Large intestine (tissue), 3 donors: ENCODE data around the gene SUGP2. TPM values are rescaled to one million over a fixed set of nuclear protein-coding genes. Genes with fewer than 3 reads are reported as not detected.
A peak's percentile ranks its signal among the peaks of the same experiment; 100 is the strongest.

ENCODE experiments used
- DNase-seq, 2 donors: peaks; one replicate each; pipeline versions ENCODE4 v3.0.0 to v3.0.0-alpha.2; 2013
- H3K27ac ChIP-seq: one replicate; pipeline ENCODE4 v1.5.1; 2013; ENCODE audit warnings: low read length
- H3K27me3 ChIP-seq: 2 replicates; pipeline ENCODE4 v1.6.1; 2013; ENCODE audit warnings: low read length; ENCODE audit not compliant: control insufficient read depth, insufficient read depth
- H3K36me3 ChIP-seq: 2 replicates; pipeline ENCODE4 v1.6.1; 2013; ENCODE audit warnings: low read length; ENCODE audit not compliant: control insufficient read depth, insufficient read depth
- H3K4me1 ChIP-seq: one replicate; pipeline ENCODE4 v1.6.1; 2013; ENCODE audit warnings: low read length; ENCODE audit not compliant: control insufficient read depth, insufficient read depth
- H3K4me3 ChIP-seq: one replicate; pipeline ENCODE4 v1.5.1; 2013; ENCODE audit warnings: low read length
- H3K9me3 ChIP-seq: one replicate; pipeline ENCODE4 v1.6.1; 2013; ENCODE audit warnings: mild to moderate bottlenecking, low read depth, low read length, moderate library complexity; ENCODE audit not compliant: control insufficient read depth
- WGBS: methylation state at CpG from one replicate; pipeline ENCODE4 v1.1.5; 2013; ENCODE audit warnings: low lambda C conversion rate; ENCODE audit not compliant: insufficient coverage; 5-methylcytosine and 5-hydroxymethylcytosine counted together
- polyA plus RNA-seq: library from polyadenylated mRNA; unstranded; fragments of 120-200 nt; gene quantifications from one replicate; pipeline ENCODE4 v1.2.1, GENCODE V29; 2013

Gene SUGP2
- polyA plus RNA-seq, 1 donor: 90.0 TPM

DNA sequence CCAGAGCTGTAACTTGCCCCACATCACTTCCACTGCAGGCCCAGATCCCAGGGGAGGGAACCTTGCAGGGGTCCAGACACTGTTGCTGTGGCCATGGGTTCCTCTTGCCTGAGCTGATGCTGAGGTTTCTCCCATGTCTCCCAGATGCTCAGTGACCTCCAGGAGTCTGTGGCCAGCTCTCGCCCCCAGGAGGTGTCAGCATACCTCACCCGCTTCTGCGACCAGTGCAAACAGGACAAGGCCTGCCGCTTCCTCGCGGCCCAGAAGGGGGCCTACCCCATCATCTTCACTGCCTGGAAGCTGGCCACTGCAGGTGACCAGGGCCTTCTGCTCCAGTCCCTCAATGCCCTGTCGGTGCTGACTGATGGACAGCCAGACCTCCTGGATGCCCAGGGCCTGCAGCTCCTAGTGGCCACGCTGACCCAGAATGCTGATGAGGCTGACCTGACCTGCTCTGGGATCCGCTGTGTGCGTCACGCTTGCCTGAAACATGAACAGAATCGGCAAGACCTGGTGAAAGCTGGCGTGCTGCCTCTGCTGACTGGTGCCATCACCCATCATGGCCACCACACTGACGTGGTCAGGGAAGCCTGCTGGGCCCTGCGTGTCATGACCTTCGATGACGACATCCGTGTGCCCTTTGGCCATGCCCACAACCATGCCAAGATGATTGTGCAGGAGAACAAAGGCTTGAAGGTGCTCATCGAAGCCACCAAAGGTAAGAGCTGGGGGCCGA lies 18.3 kb upstream of the SUGP2 start:
- H3K4me3 ChIP-seq: no peak overlapping the region
- H3K27ac ChIP-seq: no peak overlapping the region
- H3K9me3 ChIP-seq: no peaks in the 10 kb centered on the region
- H3K36me3 ChIP-seq: peaks cover 65% of the 10 kb centered on the region
- H3K4me1 ChIP-seq: no peaks in the 10 kb centered on the region
- H3K27me3 ChIP-seq: no peaks in the 10 kb centered on the region
- WGBS: no CpG with 5 or more reads among the region's 20 CpGs
- no peak for DNase-seq

- DNase-seq: no peak
- H3K27ac ChIP-seq: no peak overlapping the region
- H3K9me3 ChIP-seq: no peaks in the 10 kb centered on the region
- no peaks in the 10 kb centered on the region for H3K27me3 ChIP-seq
- H3K4me1 ChIP-seq: no peaks in the 10 kb centered on the region
- WGBS: no CpG with 5 or more reads among the region's 2 CpGs
- H3K4me3 ChIP-seq: no peak overlapping the region
- H3K36me3 ChIP-seq: peaks cover 62% of the 10 kb centered on the region
These were observed 17.4 kb upstream of the SUGP2 start for GRCh38 chr19:19050731-19051130.

DNA sequence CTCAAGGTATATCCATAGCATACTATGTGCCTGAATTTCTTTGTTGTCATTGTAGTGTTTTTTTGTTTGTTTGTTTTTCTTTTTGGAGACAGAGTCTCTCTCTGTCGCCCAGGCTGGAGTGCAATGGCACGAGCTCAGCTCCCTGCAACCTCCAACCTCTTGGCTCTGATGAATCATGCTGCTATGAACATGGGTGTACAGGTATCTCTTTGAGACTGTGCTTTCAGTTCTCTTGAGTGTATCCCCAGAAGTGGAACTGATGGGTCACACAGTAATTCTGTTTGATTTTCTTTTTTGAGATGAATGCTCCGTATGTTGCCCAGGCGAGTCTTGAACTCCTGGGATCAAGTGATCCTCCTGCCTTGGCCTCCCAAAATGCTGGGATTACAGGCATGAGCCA lies 16.8 kb upstream of the SUGP2 start:
- no peaks in the 10 kb centered on the region for H3K4me1 ChIP-seq
- peaks cover 56% of the 10 kb centered on the region for H3K36me3 ChIP-seq
- no peak overlapping the region for H3K27ac ChIP-seq
- no peak overlapping the region for H3K4me3 ChIP-seq
- H3K27me3 ChIP-seq: no peaks in the 10 kb centered on the region
- 100% methylated on average over 2 of the region's 4 CpGs for WGBS
- no peaks in the 10 kb centered on the region for H3K9me3 ChIP-seq
- no peak for DNase-seq

GRCh38 chr19:19049406-19049805 lies 16.1 kb upstream of the SUGP2 start:
- DNase-seq: no peak
- Histone ChIP-seq H3K4me1 (no peaks in the 10 kb centered on the region), H3K27ac (no peak overlapping the region), H3K27me3 (no peaks in the 10 kb centered on the region), H3K36me3 (peaks cover 52% of the 10 kb centered on the region), H3K9me3 (no peaks in the 10 kb centered on the region), H3K4me3 (no peak overlapping the region)
- WGBS: 100% methylated on average over 1 of the region's 2 CpGs

- no peak for DNase-seq
- H3K36me3 ChIP-seq: peaks cover 28% of the 10 kb centered on the region
These were observed 10.6 kb upstream of the SUGP2 start for GRCh38 chr19:19043881-19044280.

GRCh38 chr19:19043481-19043880 lies 10.2 kb upstream of the SUGP2 start:
- Histone ChIP-seq H3K36me3 (peaks cover 28% of the 10 kb centered on the region), H3K4me1 (no peaks in the 10 kb centered on the region), H3K27ac (no peak overlapping the region), H3K27me3 (no peaks in the 10 kb centered on the region), H3K9me3 (no peaks in the 10 kb centered on the region), H3K4me3 (no peak overlapping the region)
- no CpG with 5 or more reads among the region's 6 CpGs for WGBS
- DNase-seq: no peak

More at GRCh38 chr19:19043881-19044280, 10.6 kb upstream of the SUGP2 start:
- no peaks in the 10 kb centered on the region for H3K27me3 ChIP-seq
- no peak overlapping the region for H3K27ac ChIP-seq
- H3K4me3 ChIP-seq: no peak overlapping the region
- H3K9me3 ChIP-seq: no peaks in the 10 kb centered on the region
- no peaks in the 10 kb centered on the region for H3K4me1 ChIP-seq
- no CpG with 5 or more reads among the region's 6 CpGs for WGBS

DNA sequence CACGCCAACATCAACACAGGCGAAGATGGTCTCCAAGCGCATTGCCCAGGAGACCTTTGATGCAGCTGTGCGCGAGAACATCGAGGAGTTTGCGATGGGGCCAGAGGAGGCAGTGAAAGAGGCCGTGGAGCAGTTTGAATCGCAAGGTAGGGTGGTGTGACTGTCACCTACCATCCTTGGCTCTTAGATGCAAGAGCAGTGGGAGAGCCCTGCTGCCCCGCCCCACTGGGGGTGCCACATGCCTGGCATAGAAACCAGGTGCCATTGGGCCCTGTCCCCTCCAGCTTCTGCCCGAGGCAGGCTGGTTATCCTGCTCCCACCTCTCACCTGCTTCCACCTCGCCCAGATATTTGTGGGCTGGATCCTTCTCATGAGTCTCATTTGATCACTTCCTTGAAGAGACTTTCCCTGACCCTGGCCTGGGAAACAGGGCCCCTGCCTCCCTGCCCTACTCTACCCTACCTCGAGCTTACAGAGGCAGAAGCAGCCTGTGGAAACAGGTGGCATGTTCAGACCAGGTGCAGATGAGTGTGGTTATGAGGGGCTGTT lies 9.5 kb upstream of the SUGP2 start:
- no peak for DNase-seq
- Histone ChIP-seq H3K36me3 (peaks cover 29% of the 10 kb centered on the region), H3K4me3 (no peak overlapping the region), H3K27me3 (no peaks in the 10 kb centered on the region), H3K27ac (no peak overlapping the region), H3K9me3 (no peaks in the 10 kb centered on the region), H3K4me1 (no peaks in the 10 kb centered on the region)
- no CpG with 5 or more reads among the region's 13 CpGs for WGBS

DNA sequence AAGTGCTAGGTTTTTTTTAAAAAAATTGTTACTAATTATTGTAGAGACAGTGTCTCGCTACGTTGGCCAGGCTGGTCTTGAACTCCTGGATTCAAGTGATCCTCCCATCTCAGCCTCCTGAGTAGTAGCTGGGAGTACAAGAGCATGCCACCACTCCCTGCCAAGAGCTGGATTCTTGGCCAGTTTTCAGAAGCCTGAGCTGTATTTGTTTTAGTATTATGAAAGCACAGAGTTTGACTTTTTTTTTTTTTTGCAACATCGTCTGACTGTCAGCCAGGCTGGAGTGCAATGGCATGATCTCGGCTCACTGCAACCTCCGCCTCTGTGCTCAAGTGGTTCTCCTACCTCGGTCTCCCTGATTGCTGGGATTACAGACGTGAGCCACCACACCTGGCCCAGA lies 7.1 kb upstream of the SUGP2 start:
- DNase-seq: no peak
- Histone ChIP-seq H3K9me3 (no peaks in the 10 kb centered on the region), H3K36me3 (peaks cover 29% of the 10 kb centered on the region), H3K4me3 (no peak overlapping the region), H3K4me1 (no peaks in the 10 kb centered on the region), H3K27ac (no peak overlapping the region), H3K27me3 (no peaks in the 10 kb centered on the region)
- 80% methylated on average over 1 of the region's 7 CpGs for WGBS

DNA sequence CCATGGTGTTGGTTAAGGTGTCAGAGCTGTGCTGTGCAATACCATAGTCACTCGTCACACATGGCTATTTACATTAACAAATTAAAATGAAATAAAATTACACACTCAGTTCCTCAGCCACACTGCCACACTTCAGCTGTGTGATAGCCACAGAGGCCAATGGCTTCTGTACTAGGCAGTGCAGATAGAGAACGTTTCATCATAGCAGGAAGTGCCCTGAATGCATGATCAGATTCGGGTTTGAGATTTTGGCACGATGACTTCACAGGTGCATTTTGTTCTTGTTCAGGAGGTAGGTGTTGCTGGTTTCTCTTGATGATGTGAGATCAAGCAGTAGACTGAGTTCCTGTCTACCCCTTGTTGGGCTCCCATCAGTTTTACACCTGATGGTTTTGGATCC lies 6.6 kb upstream of the SUGP2 start:
- H3K27ac ChIP-seq: no peak overlapping the region
- H3K36me3 ChIP-seq: peaks cover 29% of the 10 kb centered on the region
- H3K9me3 ChIP-seq: no peaks in the 10 kb centered on the region
- no peaks in the 10 kb centered on the region for H3K27me3 ChIP-seq
- no peaks in the 10 kb centered on the region for H3K4me1 ChIP-seq
- DNase-seq: no peak
- no peak overlapping the region for H3K4me3 ChIP-seq
- WGBS: no CpG with 5 or more reads among the region's 4 CpGs

DNA sequence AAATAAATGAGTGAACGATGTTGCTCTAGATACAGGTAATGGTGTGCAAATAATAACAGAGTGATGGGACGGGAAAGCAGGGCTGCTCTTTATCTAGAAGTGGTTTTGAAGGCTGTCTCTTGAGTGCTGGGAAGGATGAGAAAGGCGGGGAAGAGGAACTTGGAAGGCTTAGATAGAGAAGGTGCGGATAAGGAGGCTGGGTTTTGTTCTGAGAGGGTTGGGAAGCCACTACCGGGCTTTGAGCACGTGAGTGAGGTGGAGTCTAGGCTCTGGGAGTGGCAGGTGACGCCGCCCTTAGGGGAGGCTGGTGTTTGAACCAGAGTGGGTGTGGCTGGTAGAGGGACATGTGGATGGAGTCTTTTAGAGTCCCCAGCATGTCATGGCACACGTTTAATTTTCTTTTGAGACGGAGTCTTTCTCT lies 897 bp upstream of the SUGP2 start:
- Histone ChIP-seq H3K27me3 (no peaks in the 10 kb centered on the region), H3K9me3 (no peaks in the 10 kb centered on the region), H3K4me1 (peaks cover 13% of the 10 kb centered on the region), H3K27ac (peak overlapping the region; percentile 86), H3K36me3 (peaks cover 24% of the 10 kb centered on the region), H3K4me3 (peak overlapping the region; percentile 67)
- DNase-seq: peak; percentile 65 to 83
- WGBS: no CpG with 5 or more reads among the region's 10 CpGs

GRCh38 chr19:19033176-19033425 lies 216 bp downstream of the SUGP2 start:
- DNase-seq: no peak
- no CpG with 5 or more reads among the region's 32 CpGs for WGBS
- Histone ChIP-seq H3K27me3 (no peaks in the 10 kb centered on the region), H3K27ac (peak overlapping the region; percentile 73), H3K4me1 (peaks cover 13% of the 10 kb centered on the region), H3K36me3 (peaks cover 33% of the 10 kb centered on the region), H3K9me3 (no peaks in the 10 kb centered on the region), H3K4me3 (peak overlapping the region; percentile 89)
